GM18507 (cell line): ENCODE data around the gene TEX14.

Source experiments
- DNase-seq: peaks from one replicate; pipeline ENCODE4 v3.0.0; 2011; ENCODE audit warnings: low read depth; ENCODE audit not compliant: insufficient read length; ENCODE audit errors: extremely low spot score
- FAIRE-seq: peaks from 2 replicates; lab custom pipeline; 2011; peaks lifted over from hg19 to GRCh38; lab: Jason Lieb, UNC

TEX14 gene

DNA sequence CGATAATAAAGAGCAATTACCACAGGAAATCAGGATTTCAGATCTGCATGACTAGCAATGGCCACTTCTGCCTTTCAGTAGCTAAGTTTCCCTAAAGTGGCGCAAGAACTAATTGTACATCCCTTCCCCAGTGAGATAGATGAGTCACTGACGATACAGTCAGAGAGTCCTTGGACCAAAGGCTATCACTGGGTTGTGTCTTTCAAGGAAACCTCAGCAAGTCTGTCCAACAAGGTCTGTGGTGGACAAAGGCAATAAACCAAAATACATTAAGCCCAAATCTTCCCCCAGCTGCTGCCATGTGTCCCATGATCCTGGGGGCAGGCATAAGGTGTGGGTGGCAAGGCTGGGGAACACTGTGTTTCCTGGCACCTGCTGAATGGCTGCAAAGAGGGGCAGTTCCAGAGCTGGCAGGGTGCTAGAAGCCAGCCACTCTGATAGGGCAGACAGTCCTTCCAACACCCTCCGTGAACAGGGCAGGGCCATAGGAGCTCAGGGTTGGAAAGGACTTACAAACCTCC lies 156.9 kb downstream of the TEX14 start:
- FAIRE-seq, result no peak

DNA sequence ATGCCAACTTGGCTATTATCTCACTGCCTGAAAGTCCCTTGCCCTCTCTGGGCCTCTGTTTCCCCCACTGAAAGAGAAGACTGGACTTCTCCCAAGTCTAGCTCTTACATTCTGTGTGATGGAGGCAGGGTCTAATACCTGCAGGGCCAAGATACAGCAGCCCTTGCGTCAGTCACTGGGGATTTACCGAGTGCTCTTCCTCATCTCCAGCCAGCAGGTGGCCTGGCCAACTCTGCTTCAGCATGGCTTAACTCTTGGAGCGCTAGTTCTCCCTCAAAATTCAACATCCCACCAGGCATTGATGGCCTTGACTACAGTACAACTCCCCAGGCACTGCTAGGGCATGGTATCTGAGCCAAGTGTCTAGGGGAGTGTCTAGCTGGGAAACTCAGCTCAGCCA lies 157.5 kb downstream of the TEX14 start:
- DNase-seq (no peak), FAIRE-seq (no peak)

More for the DNA sequence above, 156.9 kb downstream of the TEX14 start:
- DNase-seq, result no peak

DNA sequence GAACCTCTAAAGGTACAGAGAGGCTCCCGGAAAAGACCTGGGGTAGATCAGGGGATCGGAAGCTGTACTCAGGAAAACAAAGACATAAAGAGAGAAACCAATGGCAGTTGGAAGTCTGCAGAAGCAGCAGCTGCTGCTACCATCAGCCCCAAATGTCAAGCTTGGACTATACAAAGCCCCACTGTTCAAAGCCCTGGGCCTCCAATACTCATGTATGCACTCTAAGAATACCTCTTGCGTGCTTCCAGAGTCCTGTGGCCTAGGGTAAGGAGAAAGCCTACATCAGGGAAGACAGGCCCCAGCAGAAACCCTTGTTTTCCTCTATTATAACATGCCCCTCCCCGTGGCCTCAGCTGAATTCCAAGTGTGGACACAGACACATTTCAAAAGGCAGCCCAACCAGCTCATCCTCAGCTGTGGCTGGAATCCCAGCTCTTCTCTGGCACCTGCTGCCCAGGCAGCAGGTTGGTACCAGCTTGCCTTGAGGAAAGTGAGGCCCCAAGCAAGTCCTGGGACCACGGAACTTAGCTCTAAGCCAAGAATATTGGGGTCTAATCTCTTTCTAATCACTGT lies 158.1 kb downstream of the TEX14 start:
- DNase-seq, result no peak
- no peak for FAIRE-seq

DNA sequence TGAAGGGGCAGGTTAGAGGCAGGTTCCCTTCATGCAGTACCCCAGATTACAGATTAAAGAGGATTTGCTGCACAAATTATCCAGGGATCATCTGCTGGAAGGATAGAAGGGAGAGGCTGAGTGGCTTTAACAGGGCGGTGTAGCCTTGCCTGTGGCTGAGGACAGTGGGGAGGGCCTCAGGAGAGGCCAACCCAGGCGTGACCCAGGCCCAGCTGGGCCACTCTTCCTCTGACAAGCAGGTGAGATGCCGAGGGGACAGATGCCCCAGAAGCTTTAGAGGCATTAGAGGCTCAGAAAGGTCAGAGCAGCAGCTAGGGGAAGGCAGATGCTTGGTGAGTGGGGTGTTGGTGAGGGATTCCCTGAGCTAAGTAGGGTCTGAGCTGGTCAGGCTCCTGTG lies 159.3 kb downstream of the TEX14 start:
- no peak for FAIRE-seq

DNA sequence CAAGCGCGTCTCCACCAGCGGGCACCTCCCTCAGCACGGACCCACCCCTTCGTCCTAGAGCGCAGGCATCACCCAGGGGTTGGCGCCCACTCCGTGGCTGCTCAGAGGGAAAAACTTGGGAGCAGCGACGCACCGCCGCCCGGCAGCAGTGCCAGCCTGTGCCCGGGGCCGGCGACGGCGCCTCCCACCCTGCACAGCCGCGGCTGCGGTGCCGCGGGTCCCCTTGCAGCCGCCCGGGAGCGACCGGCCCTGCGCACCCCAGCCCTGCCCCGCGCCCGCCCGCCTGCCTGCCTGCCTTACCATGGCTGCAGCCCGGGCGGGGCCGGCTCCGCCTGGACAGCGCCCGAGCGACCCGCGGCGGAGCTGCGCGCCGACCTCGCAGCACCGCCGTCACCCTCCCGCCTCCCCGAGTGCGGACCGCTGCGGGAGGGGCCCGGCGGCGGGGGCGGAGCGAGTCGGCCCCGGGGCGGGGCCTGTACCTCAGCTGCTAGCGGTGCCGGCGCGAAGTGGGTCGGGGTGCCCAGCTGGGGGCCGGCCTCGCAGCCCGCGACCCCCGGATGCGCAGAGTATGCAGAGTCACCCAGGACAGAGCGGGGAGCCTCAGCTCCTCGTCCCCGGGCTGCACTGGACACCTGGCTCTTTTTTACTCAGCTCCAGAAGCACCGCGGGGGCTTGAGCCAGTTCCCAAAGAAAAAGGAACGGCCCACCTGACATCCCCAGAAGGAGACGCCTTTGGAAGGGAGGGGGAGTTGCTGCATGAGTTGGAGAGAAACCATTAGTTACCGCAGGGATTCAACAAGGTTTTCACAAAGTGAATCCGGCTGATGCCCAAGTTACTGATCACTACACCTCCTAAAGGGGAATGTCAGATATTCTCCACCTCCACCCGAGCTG lies 159.9 kb downstream of the TEX14 start:
- no peak for FAIRE-seq
- no peak for DNase-seq

More for the DNA sequence above, 159.3 kb downstream of the TEX14 start:
- DNase-seq, result no peak

DNA sequence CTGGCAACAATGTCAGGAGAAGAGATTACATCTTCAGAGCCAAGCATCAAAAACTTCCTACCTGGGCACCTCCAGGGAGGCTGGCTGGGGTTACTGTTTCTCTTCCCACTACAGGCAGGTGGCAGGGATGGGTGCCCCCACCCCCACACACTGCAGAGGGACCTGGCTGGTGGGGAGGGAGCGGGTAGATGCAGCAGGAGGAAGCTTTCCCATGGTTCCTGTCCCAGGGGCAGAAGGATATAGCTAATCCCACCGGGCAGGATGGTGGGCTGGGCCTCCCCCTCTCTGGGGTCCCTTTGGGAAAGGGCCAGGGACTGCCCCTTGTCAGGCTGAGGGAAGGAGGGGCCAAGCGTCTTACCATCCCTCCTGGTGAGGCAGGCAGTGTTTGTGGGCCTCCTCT lies 160.7 kb downstream of the TEX14 start:
- DNase-seq (no peak), FAIRE-seq (no peak)

DNA sequence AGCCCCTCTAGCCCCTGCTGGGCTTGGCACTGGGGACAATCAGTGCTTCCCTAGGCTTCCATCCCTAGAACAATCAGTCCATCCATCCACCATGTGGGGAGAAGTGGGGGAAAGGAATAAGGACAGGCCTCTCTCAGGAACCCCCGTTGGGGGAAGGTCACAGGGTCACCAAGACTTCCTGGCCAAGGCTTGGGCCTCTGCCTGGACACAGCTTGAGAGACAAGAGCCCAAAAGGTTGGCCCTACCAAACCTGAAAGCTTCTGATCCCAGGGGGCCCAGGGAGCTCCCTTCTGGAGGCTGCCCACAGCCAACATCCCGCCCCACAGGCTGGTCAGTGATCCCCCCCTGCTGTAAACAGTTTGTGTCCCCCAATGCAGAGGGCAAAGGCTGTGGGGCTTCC lies 161.2 kb downstream of the TEX14 start:
- DNase-seq, result no peak
- no peak for FAIRE-seq

DNA sequence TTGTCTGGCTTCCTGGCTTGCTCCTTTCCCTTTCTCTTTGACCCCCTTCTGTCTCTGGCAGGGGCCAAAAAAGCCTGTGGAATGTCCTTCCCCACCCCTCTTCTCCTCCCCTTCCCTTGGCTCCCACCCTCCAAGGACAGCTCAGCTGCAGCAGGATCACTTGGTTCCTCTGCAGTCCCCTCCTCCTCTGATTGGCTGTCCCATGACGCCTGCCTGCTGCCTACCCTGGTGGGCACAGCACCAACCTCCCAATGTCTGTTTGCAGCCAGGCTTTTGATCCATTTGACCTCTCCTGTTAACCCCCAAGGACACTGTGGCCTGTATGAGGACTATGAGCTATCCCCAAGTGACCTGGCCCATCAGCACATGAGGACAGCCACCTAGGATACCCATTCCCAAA lies 162.6 kb downstream of the TEX14 start:
- FAIRE-seq, result no peak

DNA sequence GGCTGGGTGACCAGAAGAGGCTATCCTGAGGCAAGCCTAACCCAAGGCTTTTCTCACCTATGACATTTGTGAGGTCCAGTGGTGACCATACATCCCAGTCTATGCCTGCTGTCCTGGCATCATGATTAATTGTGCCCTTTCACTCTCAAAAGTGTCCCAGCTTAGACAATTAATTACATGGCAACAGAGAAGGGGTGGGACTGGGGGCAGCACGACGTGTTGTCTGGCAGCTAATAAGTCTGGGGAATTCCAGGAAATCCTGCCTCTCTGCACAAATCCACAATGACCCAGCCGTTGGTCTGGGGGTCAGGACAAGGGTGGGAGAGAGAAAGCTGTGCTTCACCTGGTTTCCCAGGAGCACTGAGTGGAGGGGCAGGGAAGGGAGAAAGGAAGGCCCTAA lies 163.4 kb downstream of the TEX14 start:
- no peak for FAIRE-seq
- DNase-seq, result no peak

More for the DNA sequence above, 162.6 kb downstream of the TEX14 start:
- no peak for DNase-seq

DNA sequence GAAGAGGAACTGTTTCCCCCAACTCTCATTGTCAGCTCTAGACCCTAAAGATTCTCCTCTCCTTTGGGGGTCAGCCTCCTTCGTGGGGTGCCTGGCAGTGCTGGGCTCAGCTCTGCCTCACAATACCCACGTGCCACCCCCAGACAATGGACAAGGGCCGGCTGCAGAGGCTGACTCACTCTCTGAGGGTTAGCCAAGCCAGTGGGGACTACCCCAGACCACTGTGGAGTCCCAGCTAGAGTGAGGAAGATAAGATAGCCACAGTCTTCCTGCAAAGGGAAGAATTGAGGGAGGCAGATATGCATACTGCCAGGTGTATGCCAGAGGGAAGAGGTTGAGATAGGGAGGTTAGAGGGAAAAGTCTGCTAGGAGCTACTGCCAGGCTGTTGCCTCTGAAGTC lies 163.9 kb downstream of the TEX14 start:
- DNase-seq (no peak), FAIRE-seq (no peak)

DNA sequence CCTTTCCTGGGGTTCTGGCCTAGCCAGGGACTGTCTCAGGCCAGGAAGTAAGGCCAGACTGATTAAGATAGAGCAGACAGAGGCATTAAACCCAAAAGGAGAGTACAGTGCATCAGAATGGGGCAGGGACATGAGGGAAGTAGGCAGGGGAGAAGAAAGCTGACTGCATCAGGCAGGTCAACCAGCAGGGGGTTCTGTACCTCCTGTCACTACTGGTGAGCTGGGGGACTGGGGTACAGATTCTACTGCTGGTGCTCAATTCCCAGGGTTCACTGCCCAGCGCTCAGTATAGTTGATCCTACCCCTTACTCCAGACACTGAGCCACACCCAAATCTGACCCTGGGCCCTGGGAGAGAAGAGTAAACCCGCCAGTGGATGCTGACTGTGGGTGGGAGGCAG lies 164.5 kb downstream of the TEX14 start:
- no peak for DNase-seq
- FAIRE-seq, result no peak

DNA sequence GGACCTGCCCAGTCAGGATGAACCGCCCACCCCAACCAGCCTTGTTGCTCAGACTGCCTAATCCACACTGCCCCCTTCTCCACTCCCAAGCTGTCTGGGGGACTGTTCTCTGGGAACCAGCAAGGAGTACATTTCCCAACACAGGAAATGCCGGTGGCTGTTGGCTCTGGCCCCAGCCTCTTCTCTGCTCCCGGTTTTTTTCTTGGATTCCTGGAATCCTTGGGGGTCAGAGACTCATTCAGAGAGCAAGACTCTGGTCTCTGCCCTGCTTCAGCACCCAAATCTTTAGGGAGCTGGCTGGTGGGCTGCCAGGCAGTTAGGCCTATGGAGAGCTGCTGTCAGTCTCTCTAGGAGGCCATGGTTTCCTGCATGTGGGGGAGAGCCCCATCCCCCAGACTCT lies 166.6 kb downstream of the TEX14 start:
- FAIRE-seq (no peak), DNase-seq (no peak)

DNA sequence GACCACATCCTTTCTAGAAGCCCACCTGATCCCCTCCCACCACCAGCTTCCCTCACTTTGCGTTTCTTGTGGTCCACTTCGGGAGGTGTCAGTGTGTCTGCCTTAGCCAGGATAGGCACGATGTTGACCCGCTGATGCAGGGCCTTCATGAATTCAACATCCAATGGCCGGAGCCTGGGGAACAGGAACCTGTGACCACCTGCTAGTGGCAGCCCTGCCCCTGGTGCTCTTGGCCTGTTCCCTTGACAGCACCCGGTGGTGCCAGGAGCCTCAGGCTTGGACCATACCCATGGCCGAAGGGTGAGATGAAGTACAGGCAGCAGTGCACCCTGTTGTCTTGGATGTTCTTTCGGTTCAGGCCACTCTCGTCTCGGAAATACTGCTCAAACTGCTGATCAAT lies 170.2 kb downstream of the TEX14 start:
- DNase-seq (no peak), FAIRE-seq (no peak)

DNA sequence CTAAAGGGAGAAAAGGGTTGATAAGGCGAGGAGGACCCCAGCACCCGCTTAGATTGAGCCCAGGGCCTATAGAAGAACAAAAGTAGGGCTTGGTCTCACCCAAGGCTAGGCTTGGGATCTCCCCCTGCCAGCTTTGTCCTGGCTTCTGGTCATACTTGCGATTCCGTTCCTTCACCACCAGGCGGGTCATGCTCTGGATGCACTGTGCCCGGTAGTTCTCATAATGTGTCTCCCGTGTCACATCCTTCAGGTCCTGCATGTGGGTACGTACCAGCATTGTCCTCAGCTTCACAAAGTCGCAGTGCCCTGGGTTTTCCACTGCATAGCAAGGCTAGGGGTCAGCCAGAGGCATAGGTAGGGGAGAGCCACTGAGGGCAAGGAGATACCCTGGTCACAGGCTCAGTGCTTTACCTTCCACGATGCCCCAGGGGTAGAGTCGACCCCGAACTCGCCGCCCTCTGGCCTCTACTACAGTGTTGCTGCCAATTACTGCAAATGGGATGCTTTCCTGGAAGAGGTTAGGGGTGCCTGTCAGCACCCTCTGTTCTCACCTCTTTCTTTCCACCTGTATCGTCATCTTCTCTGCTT lies 170.9 kb downstream of the TEX14 start:
- FAIRE-seq, result no peak

DNA sequence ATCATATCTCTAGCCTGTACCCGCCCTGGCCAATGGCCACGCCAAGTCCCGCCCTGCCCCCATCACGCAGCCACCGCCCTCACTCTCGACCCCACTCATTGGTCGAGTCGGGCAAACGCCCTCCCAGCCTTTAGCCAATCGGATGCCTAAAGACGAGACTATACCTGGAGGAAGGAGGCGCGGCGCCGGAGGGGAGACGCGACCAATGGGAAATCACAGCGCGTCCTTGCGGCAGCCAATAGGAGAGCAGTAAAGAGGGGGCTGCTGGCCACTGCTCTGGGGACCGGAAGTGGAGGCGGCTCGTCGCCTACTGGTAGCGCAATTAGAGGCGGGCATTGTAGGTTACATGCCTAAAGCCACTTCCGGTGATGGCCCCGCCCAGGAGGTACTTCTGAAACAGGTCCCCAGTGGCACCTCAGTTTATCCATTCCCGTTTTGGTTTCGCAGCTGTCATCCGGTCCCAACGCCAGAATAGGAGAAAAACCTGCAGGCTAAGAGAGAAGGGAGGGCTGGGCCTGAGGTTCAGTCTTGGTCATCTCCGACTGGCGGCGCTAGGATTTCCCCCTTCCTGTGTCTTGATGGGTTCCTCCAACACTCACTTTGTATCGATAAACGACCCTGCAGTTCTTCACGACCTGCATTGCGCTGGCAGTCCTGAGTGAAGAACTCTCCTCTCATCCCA lies 173.8 kb downstream of the TEX14 start:
- peak; percentile 94 for DNase-seq
- FAIRE-seq, result peak; percentile 98

More for the DNA sequence above, 170.9 kb downstream of the TEX14 start:
- DNase-seq, result no peak

DNA sequence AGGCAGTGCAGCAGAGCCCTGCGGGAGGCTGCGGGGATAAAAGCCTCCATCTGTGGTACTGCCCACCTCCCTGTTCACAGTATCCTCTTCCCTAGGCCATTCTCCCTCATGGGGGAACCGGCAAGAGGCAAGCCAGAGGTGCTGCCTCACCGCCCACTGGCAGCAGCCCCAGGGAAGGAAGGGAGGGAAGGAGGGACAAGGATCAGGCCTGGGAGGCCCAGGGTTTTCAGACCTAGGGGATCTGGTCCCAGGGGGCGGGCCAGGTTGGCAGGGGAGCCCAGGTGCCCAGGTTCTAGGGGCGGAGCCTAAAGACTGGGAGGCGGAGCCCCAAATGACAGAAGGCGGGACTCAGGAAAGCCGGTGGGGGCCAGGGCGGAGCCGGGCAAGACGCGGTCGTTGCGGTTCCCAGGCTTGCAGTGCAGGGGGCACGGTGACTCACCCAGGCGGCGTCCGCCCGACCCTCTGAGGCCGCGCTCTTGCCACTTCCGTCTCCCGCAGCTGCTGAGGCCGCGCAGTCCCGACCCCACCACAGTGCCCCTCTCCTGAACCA lies 174.4 kb downstream of the TEX14 start:
- DNase-seq (no peak), FAIRE-seq (no peak)

DNA sequence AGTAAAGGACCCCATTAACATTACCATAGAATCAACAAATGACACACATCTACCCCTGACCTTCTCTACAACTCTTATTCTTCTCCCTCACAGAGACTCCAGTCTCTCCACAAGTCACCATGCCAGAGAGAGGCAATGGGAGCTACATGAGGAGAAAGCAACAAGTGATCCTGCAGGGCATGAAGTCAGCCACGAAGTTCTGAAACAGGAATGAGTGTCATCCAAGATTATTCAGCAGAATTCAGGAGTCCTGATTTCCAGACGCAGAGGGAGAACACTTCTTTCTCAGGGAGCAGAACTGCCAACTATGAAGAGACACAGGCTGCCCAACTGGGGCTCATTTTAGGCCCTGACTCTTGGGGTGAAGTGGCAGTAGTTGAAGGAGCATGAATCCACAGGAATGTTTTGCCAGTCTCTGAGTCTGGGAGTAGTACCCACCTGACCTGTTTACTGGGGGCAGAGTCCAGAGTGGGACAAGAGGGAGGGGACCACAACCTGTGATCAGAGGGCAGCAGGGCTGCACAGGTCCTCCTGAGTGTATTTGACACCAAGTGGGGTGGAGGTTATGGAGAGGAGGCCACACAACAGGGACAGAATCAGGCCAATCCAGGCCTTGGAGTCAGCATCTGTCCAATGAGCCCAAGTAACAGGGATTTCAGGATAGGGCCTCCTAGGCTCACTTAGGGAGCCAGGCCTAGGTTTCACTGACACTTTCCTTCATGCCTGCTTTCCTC lies 175.0 kb downstream of the TEX14 start:
- no peak for DNase-seq
- no peak for FAIRE-seq

DNA sequence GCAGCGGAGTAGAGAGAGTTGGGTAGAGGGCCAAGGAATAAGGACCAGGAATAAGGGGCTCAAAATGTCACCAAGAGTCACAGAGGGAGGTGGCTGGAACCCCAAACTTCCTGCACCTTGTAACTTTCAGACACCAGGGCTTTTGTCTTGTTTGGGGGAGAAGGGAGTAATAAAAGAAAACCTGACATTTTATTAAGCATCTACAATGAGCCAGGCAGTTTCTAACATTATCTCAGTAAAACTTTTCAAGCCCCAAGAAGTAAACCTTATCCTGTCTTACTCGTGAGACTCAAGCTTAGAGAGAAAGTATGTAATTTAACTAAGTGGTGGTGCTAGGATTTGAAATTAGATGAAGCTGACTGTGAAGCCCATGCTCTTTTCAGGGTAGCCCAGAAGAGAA lies 176.6 kb downstream of the TEX14 start:
- FAIRE-seq (no peak), DNase-seq (no peak)

DNA sequence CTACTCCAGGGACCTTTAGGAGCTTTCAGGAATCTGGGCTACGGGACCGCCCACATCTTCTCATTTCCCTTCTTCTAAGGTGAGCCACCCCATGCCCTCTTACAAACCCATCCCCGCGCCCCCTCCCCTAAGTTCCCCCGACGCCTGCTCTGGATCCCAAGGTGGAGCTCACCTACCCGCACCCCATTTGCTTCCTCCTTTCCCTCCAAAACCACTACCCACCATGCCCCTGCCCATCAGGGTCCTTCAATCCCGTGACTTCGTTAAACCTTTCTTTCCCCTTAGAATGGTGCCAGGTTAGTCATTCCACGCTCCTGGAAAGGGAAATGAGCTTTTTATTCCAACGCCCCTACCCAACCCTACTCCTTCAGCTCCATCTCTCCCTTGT lies 177.1 kb downstream of the TEX14 start:
- DNase-seq (no peak), FAIRE-seq (no peak)
